HepG2 (cell line): ENCODE measurements around the gene RBM19. TPM values are rescaled to one million over a fixed set of nuclear protein-coding genes. Genes with fewer than 3 reads are reported as not detected.

Experiments
- ATAC-seq: fragments of 200-7000 bp; cut with Tn5 transposase; 3 replicates; pipeline ENCODE4 v1.9.1; 2020; ENCODE audit warnings: mild to moderate bottlenecking, moderate library complexity
- BruUV-seq: library from RNA; stranded (reverse); fragments of 400-500 nt; replicated peaks from 2 replicates; lab custom pipeline; 2021; lab: Mats Ljungman, UMichigan
- CTCF ChIA-PET: fragments of 300-600 bp; formaldehyde crosslinking; extraction: SDS; loops from one replicate; lab custom pipeline; 2021; ENCODE audit warnings: low total read pairs, inconsistent platforms, low intra/inter-chr PET ratio; lab: Yijun Ruan, JAX
- POLR2A ChIA-PET: fragments of 350-600 bp; sonication (Branson Sonifier 250); formaldehyde crosslinking; loops from one replicate; lab custom pipeline; 2020; ENCODE audit warnings: antibody characterized with exemption, inconsistent platforms; lab: Yijun Ruan, JAX
- DNase-seq: peaks from one replicate; pipeline ENCODE4 v3.0.0-alpha.2; 2015; ENCODE audit warnings: low spot score
- FAIRE-seq: peaks from 3 replicates; lab custom pipeline; 2011; peaks lifted over from hg19 to GRCh38; lab: Jason Lieb, UNC
- H2AFZ ChIP-seq: one replicate; pipeline ENCODE4 v1.6.1; 2011; ENCODE audit warnings: low read length, inconsistent platforms
- H3K27ac ChIP-seq: fragments of 300-600 bp; 3 replicates; pipeline ENCODE4 v1.8.0; 2011; ENCODE audit warnings: mixed run types, mild to moderate bottlenecking, mixed read lengths, low read length, inconsistent platforms; ENCODE audit not compliant: insufficient read depth; ENCODE audit errors: extremely low read length
- H3K27me3 ChIP-seq, 2 experiments: fragments of 200-600 bp in 1 of 2; 2 replicates in 1 of 2; 3 replicates in 1 of 2; pipeline versions ENCODE4 v1.6.0 to v1.8.0; 2011; ENCODE audit warnings: low read length in 2 of 2, mild to moderate bottlenecking in 2 of 2, moderate library complexity in 2 of 2, inconsistent platforms in 1 of 2; ENCODE audit not compliant: insufficient read depth in 2 of 2, control insufficient read depth in 1 of 2
- H3K36me3 ChIP-seq, 2 experiments: fragments of 200-600 bp in 1 of 2; replicated peaks in 1 of 2; 2 replicates in 1 of 2; 3 replicates in 1 of 2; pipeline versions ENCODE4 v1.5.1 to v1.8.0; 2011; ENCODE audit warnings: low read length in 2 of 2, inconsistent platforms in 1 of 2; ENCODE audit not compliant: insufficient read depth in 2 of 2, control insufficient read depth in 1 of 2
- H3K4me1 ChIP-seq: 2 replicates; pipeline ENCODE4 v1.5.1; 2012; ENCODE audit warnings: low read length, inconsistent platforms; ENCODE audit not compliant: insufficient read depth
- H3K4me2 ChIP-seq: 2 replicates; pipeline ENCODE4 v1.6.0; 2011; ENCODE audit warnings: low read depth, low read length, inconsistent platforms
- H3K4me3 ChIP-seq, 3 experiments: fragments of 200-600 bp in 1 of 3; sonication (generic), shearing (Covaris generic) in 1 of 3; replicated peaks in 1 of 3; 2 replicates each; pipeline ENCODE4 v1.5.1; 2011 to 2016; ENCODE audit warnings: low read length in 3 of 3, inconsistent platforms in 2 of 3, low read depth in 2 of 3, mild to moderate bottlenecking in 2 of 3, control low read depth in 1 of 3, mixed read lengths in 1 of 3; ENCODE audit not compliant: insufficient read depth in 1 of 3
- H3K79me2 ChIP-seq: one replicate; pipeline ENCODE4 v1.6.1; 2011; ENCODE audit warnings: low read length, inconsistent platforms; ENCODE audit not compliant: insufficient read depth
- H3K9ac ChIP-seq: 2 replicates; pipeline ENCODE4 v1.6.0; 2011; ENCODE audit warnings: mild to moderate bottlenecking, low read depth, low read length, inconsistent platforms; ENCODE audit not compliant: insufficient read depth
- H3K9me3 ChIP-seq: 2 replicates; pipeline ENCODE4 v1.5.1; 2012; ENCODE audit warnings: mild to moderate bottlenecking, low read length
- H4K20me1 ChIP-seq: 2 replicates; pipeline ENCODE4 v1.6.0; 2011; ENCODE audit warnings: inconsistent platforms, mild to moderate bottlenecking, low read length, moderate library complexity; ENCODE audit not compliant: insufficient read depth
- MAFF ChIP-seq: IDR thresholded peaks from 2 replicates; pipeline ENCODE4 v1.6.1; 2011; ENCODE audit warnings: low read depth, low read length, improper control_type of control experiment
- MAFK ChIP-seq, 2 experiments: IDR thresholded peaks in 1 of 2; conservative IDR thresholded peaks in 1 of 2; 2 replicates each; pipeline ENCODE4 v1.6.1; 2011; ENCODE audit warnings: improper control_type of control experiment in 2 of 2, low read length in 2 of 2
- WGBS: methylation state at CpG from one replicate; pipeline ENCODE4 v1.1.6; 2017; ENCODE audit warnings: low lambda C conversion rate; 5-methylcytosine and 5-hydroxymethylcytosine counted together
- in situ Hi-C: cut with HindIII; loops from 2 replicates; pipeline ENCODE4 v1.10.0; 2017; ENCODE audit warnings: low pct_unique_long_range_greater_than_20kb; ENCODE audit not compliant: extremely low pct_ligation_motif_present
- intact Hi-C: fragments of 100-400 bp; cut with micrococcal nuclease; formaldehyde crosslinking; loops from one replicate; pipeline ENCODE4 v1.10.0; 2022; ENCODE audit not compliant: unreplicated experiment
- polyA plus RNA-seq, 8 experiments: library from polyadenylated mRNA; depleted of rRNA in 3 of 8; stranded (reverse) in 7 of 8; unstranded in 1 of 8; fragments of >200 nt; fragmentation: Illumina TruSeq in 4 of 8; extraction: Trizol in 4 of 8; gene quantifications; 2 replicates each; pipeline versions ENCODE4 v1.2.1 to v1.2.3, GENCODE V29; 2011 to 2016; ENCODE audit warnings: low read depth in 4 of 8, missing spikeins in 1 of 8, mixed read lengths in 1 of 8; ENCODE audit not compliant: insufficient read depth in 1 of 8
- total RNA-seq, 5 experiments: library from RNA; depleted of rRNA; stranded (reverse); fragments of >200 nt; fragmentation: Illumina TruSeq; extraction: Trizol; gene quantifications; 2 replicates each; pipeline ENCODE4 v1.2.3, GENCODE V29; 2016; ENCODE audit warnings: low read depth in 1 of 5
- TF ChIP-seq, protein P1 (sequence below): sonication (generic); formaldehyde crosslinking; IDR thresholded peaks from 2 replicates; pipeline ENCODE4 v1.4.0; 2020; ENCODE audit warnings: missing genetic modification reagents

The RBM19 gene
- total and polyA plus RNA-seq, 2 of the 13 experiments (the other 11 are each of a cell fraction or from before 2014, with no cell fraction given): 19.3 to 32.2 TPM

DNA sequence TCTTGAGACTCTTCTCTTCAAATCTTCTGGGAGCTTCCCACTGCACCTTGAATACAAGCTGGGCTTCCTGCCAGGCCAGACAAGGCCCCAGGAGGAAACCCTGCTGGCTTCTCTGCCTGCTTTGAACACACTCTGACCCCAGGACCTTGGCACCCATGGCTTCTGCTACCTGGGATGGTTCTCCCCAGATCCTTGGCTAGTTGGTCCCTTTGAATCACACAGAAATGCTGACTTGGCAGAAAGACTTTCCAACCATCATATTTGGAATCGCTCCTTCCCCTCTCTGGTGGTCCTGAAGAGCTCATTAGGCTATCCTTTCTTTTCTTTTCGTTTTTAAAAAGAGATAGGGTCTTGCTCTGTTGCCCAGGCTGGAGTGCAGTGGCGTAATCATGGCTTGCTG, 132.7 kb downstream of the RBM19 start:
- no peak overlapping the region for H3K27ac ChIP-seq
- H3K9me3 ChIP-seq: no peaks in the 10 kb centered on the region
- H3K4me3 ChIP-seq: no peak overlapping the region
- no peak for DNase-seq
- H3K27me3 ChIP-seq: no peaks in the 10 kb centered on the region
- no peak overlapping the region for H3K9ac ChIP-seq
- no peaks in the 10 kb centered on the region for H3K4me1 ChIP-seq
- H3K36me3 ChIP-seq: peaks cover 6 to 7% of the 10 kb centered on the region in 2 experiments; a peak in 3 of 5 replicates
- intact Hi-C loops (no loop called here), in situ Hi-C loops (no loop called here)
- FAIRE-seq: no peak
- H2AFZ ChIP-seq: no peak overlapping the region
- CTCF ChIA-PET: no interaction called here
- ATAC-seq: no peak
- 93% methylated on average over 3 of the region's 3 CpGs for WGBS
- H4K20me1 ChIP-seq: no peaks in the 10 kb centered on the region
- POLR2A ChIA-PET: no interaction called here
- no peaks in the 10 kb centered on the region for H3K79me2 ChIP-seq
- H3K4me2 ChIP-seq: no peak overlapping the region
- no TSS peak for BruUV-seq
- TF ChIP-seq, protein P1, sequence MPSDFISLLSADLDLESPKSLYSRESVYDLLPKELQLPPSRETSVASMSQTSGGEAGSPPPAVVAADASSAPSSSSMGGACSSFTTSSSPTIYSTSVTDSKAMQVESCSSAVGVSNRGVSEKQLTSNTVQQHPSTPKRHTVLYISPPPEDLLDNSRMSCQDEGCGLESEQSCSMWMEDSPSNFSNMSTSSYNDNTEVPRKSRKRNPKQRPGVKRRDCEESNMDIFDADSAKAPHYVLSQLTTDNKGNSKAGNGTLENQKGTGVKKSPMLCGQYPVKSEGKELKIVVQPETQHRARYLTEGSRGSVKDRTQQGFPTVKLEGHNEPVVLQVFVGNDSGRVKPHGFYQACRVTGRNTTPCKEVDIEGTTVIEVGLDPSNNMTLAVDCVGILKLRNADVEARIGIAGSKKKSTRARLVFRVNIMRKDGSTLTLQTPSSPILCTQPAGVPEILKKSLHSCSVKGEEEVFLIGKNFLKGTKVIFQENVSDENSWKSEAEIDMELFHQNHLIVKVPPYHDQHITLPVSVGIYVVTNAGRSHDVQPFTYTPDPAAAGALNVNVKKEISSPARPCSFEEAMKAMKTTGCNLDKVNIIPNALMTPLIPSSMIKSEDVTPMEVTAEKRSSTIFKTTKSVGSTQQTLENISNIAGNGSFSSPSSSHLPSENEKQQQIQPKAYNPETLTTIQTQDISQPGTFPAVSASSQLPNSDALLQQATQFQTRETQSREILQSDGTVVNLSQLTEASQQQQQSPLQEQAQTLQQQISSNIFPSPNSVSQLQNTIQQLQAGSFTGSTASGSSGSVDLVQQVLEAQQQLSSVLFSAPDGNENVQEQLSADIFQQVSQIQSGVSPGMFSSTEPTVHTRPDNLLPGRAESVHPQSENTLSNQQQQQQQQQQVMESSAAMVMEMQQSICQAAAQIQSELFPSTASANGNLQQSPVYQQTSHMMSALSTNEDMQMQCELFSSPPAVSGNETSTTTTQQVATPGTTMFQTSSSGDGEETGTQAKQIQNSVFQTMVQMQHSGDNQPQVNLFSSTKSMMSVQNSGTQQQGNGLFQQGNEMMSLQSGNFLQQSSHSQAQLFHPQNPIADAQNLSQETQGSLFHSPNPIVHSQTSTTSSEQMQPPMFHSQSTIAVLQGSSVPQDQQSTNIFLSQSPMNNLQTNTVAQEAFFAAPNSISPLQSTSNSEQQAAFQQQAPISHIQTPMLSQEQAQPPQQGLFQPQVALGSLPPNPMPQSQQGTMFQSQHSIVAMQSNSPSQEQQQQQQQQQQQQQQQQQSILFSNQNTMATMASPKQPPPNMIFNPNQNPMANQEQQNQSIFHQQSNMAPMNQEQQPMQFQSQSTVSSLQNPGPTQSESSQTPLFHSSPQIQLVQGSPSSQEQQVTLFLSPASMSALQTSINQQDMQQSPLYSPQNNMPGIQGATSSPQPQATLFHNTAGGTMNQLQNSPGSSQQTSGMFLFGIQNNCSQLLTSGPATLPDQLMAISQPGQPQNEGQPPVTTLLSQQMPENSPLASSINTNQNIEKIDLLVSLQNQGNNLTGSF (CRISPR knock-in tag): no peak
- peak; percentile 97 to 99 for TF ChIP-seq MAFK (conservative IDR thresholded peaks at IDR 0.05 in 1 of 2, IDR thresholded peaks at IDR 0.05 in 1 of 2; ENCODE audit: low read length in 2 of 2)
- peak; percentile 99 for TF ChIP-seq MAFF
- TF ChIP-seq, all 625 proteins: peak for 2
